ENCODE data around the gene STAG2.
A peak's percentile ranks its signal among the peaks of the same experiment; 100 is the strongest.
"Not testable (repeated sequence)": the region's sequence is repeated elsewhere in the genome, so short reads cannot be mapped to it uniquely, and the experiment has no call there.

Gene STAG2

GRCh38 chrX:124098089-124098488 lies 136.6 kb downstream of the STAG2 start:
- Histone ChIP-seq H3K27ac (ENCODE audit: low read depth, low read length) (no peak overlapping the region), H3K27me3 (ENCODE audit: control insufficient read depth, insufficient read depth, low read length) (no peaks in the 10 kb centered on the region), H3K36me3 (ENCODE audit: control insufficient read depth, insufficient read depth, low read length) (peaks cover 93% of the 10 kb centered on the region), H3K4me1 (ENCODE audit: control insufficient read depth, insufficient read depth, low read length) (no peaks in the 10 kb centered on the region), H3K4me3 (ENCODE audit: low read depth, low read length) (no peak overlapping the region), H3K9me3 (ENCODE audit: control insufficient read depth, insufficient read depth, low read length) (no peaks in the 10 kb centered on the region), H3K9ac (ENCODE audit: low read depth, low read length) (no peak overlapping the region)

- no peak overlapping the region for H3K4me3 ChIP-seq (ENCODE audit: low read depth, low read length)
- H3K36me3 ChIP-seq (ENCODE audit: control insufficient read depth, insufficient read depth, low read length), result peaks cover 40% of the 10 kb centered on the region
- no peak overlapping the region for H3K27ac ChIP-seq (ENCODE audit: low read depth, low read length)
- H3K4me1 ChIP-seq (ENCODE audit: control insufficient read depth, insufficient read depth, low read length), result no peaks in the 10 kb centered on the region
- H3K9me3 ChIP-seq (ENCODE audit: control insufficient read depth, insufficient read depth, low read length), result no peaks in the 10 kb centered on the region
- no peak overlapping the region for H3K9ac ChIP-seq (ENCODE audit: low read depth, low read length)
- no peaks in the 10 kb centered on the region for H3K27me3 ChIP-seq (ENCODE audit: control insufficient read depth, insufficient read depth, low read length)
These were observed 142.5 kb downstream of the STAG2 start for GRCh38 chrX:124103966-124104365.

GRCh38 chrX:124104512-124104911 lies 143.0 kb downstream of the STAG2 start:
- H3K9ac ChIP-seq (ENCODE audit: low read depth, low read length); H3K27me3 ChIP-seq (ENCODE audit: control insufficient read depth, insufficient read depth, low read length); H3K27ac ChIP-seq (ENCODE audit: low read depth, low read length); H3K9me3 ChIP-seq (ENCODE audit: control insufficient read depth, insufficient read depth, low read length); H3K4me1 ChIP-seq (ENCODE audit: control insufficient read depth, insufficient read depth, low read length); H3K4me3 ChIP-seq (ENCODE audit: low read depth, low read length): not testable (repeated sequence)
- peaks cover 34% of the 10 kb centered on the region for H3K36me3 ChIP-seq (ENCODE audit: control insufficient read depth, insufficient read depth, low read length)

- Histone ChIP-seq H3K9ac (ENCODE audit: low read depth, low read length) (no peak overlapping the region), H3K4me3 (ENCODE audit: low read depth, low read length) (no peak overlapping the region), H3K4me1 (ENCODE audit: control insufficient read depth, insufficient read depth, low read length) (peaks cover 13% of the 10 kb centered on the region), H3K9me3 (ENCODE audit: control insufficient read depth, insufficient read depth, low read length) (peaks cover 5% of the 10 kb centered on the region; the same call in 1 of the 2 replicates), H3K27me3 (ENCODE audit: control insufficient read depth, insufficient read depth, low read length) (no peaks in the 10 kb centered on the region), H3K27ac (ENCODE audit: low read depth, low read length) (peak overlapping the region; percentile 37), H3K36me3 (ENCODE audit: control insufficient read depth, insufficient read depth, low read length) (no peaks in the 10 kb centered on the region)
These were observed 152.4 kb downstream of the STAG2 start for GRCh38 chrX:124113621-124114600.

- Histone ChIP-seq H3K36me3 (ENCODE audit: control insufficient read depth, insufficient read depth, low read length) (no peaks in the 10 kb centered on the region), H3K9me3 (ENCODE audit: control insufficient read depth, insufficient read depth, low read length) (peaks cover 3% of the 10 kb centered on the region; the same call in 1 of the 2 replicates), H3K4me3 (ENCODE audit: low read depth, low read length) (no peak overlapping the region), H3K27ac (ENCODE audit: low read depth, low read length) (no peak overlapping the region), H3K27me3 (ENCODE audit: control insufficient read depth, insufficient read depth, low read length) (no peaks in the 10 kb centered on the region), H3K9ac (ENCODE audit: low read depth, low read length) (no peak overlapping the region), H3K4me1 (ENCODE audit: control insufficient read depth, insufficient read depth, low read length) (peaks cover 13% of the 10 kb centered on the region)
These were observed 155.8 kb downstream of the STAG2 start for GRCh38 chrX:124117325-124117724.

- peaks cover 7% of the 10 kb centered on the region; the same call in 1 of the 2 replicates for H3K9me3 ChIP-seq (ENCODE audit: control insufficient read depth, insufficient read depth, low read length)
- no peak overlapping the region for H3K4me3 ChIP-seq (ENCODE audit: low read depth, low read length)
- no peaks in the 10 kb centered on the region for H3K4me1 ChIP-seq (ENCODE audit: control insufficient read depth, insufficient read depth, low read length)
- no peaks in the 10 kb centered on the region for H3K36me3 ChIP-seq (ENCODE audit: control insufficient read depth, insufficient read depth, low read length)
- no peak overlapping the region for H3K27ac ChIP-seq (ENCODE audit: low read depth, low read length)
- no peaks in the 10 kb centered on the region for H3K27me3 ChIP-seq (ENCODE audit: control insufficient read depth, insufficient read depth, low read length)
- no peak overlapping the region for H3K9ac ChIP-seq (ENCODE audit: low read depth, low read length)
These were observed 164.0 kb downstream of the STAG2 start for GRCh38 chrX:124125471-124125870.

- H3K9me3 ChIP-seq (ENCODE audit: control insufficient read depth, insufficient read depth, low read length), result peaks cover 3% of the 10 kb centered on the region; the same call in 1 of the 2 replicates
- H3K36me3 ChIP-seq (ENCODE audit: control insufficient read depth, insufficient read depth, low read length), result no peaks in the 10 kb centered on the region
- H3K4me3 ChIP-seq (ENCODE audit: low read depth, low read length), result no peak overlapping the region
- no peaks in the 10 kb centered on the region for H3K4me1 ChIP-seq (ENCODE audit: control insufficient read depth, insufficient read depth, low read length)
- no peak overlapping the region for H3K9ac ChIP-seq (ENCODE audit: low read depth, low read length)
- no peak overlapping the region for H3K27ac ChIP-seq (ENCODE audit: low read depth, low read length)
- H3K27me3 ChIP-seq (ENCODE audit: control insufficient read depth, insufficient read depth, low read length), result no peaks in the 10 kb centered on the region
These were observed 166.0 kb downstream of the STAG2 start for GRCh38 chrX:124127496-124127895.

GRCh38 chrX:124132437-124132836 lies 170.9 kb downstream of the STAG2 start:
- H3K4me1 ChIP-seq (ENCODE audit: control insufficient read depth, insufficient read depth, low read length), result not testable (repeated sequence)

GRCh38 chrX:124145749-124146148 lies 184.2 kb downstream of the STAG2 start:
- no peak overlapping the region for H3K9ac ChIP-seq (ENCODE audit: low read depth, low read length)
- no peak overlapping the region for H3K27ac ChIP-seq (ENCODE audit: low read depth, low read length)
- no peaks in the 10 kb centered on the region for H3K36me3 ChIP-seq (ENCODE audit: control insufficient read depth, insufficient read depth, low read length)
- no peaks in the 10 kb centered on the region for H3K27me3 ChIP-seq (ENCODE audit: control insufficient read depth, insufficient read depth, low read length)
- peaks cover 11% of the 10 kb centered on the region for H3K4me1 ChIP-seq (ENCODE audit: control insufficient read depth, insufficient read depth, low read length)
- peaks cover 26% of the 10 kb centered on the region for H3K9me3 ChIP-seq (ENCODE audit: control insufficient read depth, insufficient read depth, low read length)
- no peak overlapping the region for H3K4me3 ChIP-seq (ENCODE audit: low read depth, low read length)

More at GRCh38 chrX:124132437-124132836, 170.9 kb downstream of the STAG2 start:
- not testable (repeated sequence) for H3K9me3 ChIP-seq (ENCODE audit: control insufficient read depth, insufficient read depth, low read length); H3K9ac ChIP-seq (ENCODE audit: low read depth, low read length); H3K27ac ChIP-seq (ENCODE audit: low read depth, low read length); H3K4me3 ChIP-seq (ENCODE audit: low read depth, low read length); H3K27me3 ChIP-seq (ENCODE audit: control insufficient read depth, insufficient read depth, low read length); H3K36me3 ChIP-seq (ENCODE audit: control insufficient read depth, insufficient read depth, low read length)

- H3K9ac ChIP-seq (ENCODE audit: low read depth, low read length), result no peak overlapping the region
- no peak overlapping the region for H3K27ac ChIP-seq (ENCODE audit: low read depth, low read length)
- H3K4me3 ChIP-seq (ENCODE audit: low read depth, low read length), result no peak overlapping the region
- H3K27me3 ChIP-seq (ENCODE audit: control insufficient read depth, insufficient read depth, low read length), result no peaks in the 10 kb centered on the region
- no peaks in the 10 kb centered on the region for H3K4me1 ChIP-seq (ENCODE audit: control insufficient read depth, insufficient read depth, low read length)
- no peaks in the 10 kb centered on the region for H3K36me3 ChIP-seq (ENCODE audit: control insufficient read depth, insufficient read depth, low read length)
- peaks cover 17% of the 10 kb centered on the region for H3K9me3 ChIP-seq (ENCODE audit: control insufficient read depth, insufficient read depth, low read length)
These were observed 189.7 kb downstream of the STAG2 start for GRCh38 chrX:124151195-124151594.

Data from HUES48 (cell line).